Loucy (cell line): ENCODE results near the gene FRMD4A.

Experiments used
- H2AFZ ChIP-seq: fragments of 200-600 bp; sonication (generic); 2 replicates; pipeline ENCODE4 v1.6.0; 2016; ENCODE audit warnings: antibody characterized with exemption, mild to moderate bottlenecking, low read length, moderate library complexity
- H3F3A ChIP-seq: fragments of 200-600 bp; 2 replicates; pipeline ENCODE4 v1.6.0; 2016; ENCODE audit warnings: antibody characterized with exemption, low read depth, mild to moderate bottlenecking
- H3K27me3 ChIP-seq: fragments of 200-600 bp; sonication (generic); 2 replicates; pipeline ENCODE4 v1.6.1; 2014; ENCODE audit warnings: low read length, mild to moderate bottlenecking; ENCODE audit not compliant: insufficient read depth, poor library complexity, severe bottlenecking
- H3K36me3 ChIP-seq: fragments of 200-600 bp; sonication (generic); 2 replicates; pipeline ENCODE4 v1.6.1; 2016; ENCODE audit warnings: low read length; ENCODE audit not compliant: insufficient read depth
- H3K4me1 ChIP-seq: fragments of 200-600 bp; sonication (generic); 2 replicates; pipeline ENCODE4 v1.5.1; 2014; ENCODE audit warnings: low read length, mild to moderate bottlenecking; ENCODE audit not compliant: insufficient read depth, poor library complexity, severe bottlenecking
- H3K4me2 ChIP-seq: fragments of 200-600 bp; sonication (generic); 2 replicates; pipeline ENCODE4 v1.6.0; 2014; ENCODE audit warnings: antibody characterized with exemption, low read length, low read depth, mild to moderate bottlenecking; ENCODE audit not compliant: poor library complexity, severe bottlenecking
- H3K4me3 ChIP-seq: fragments of 200-600 bp; sonication (generic); 2 replicates; pipeline ENCODE4 v1.5.1; 2014; ENCODE audit warnings: low read length, mild to moderate bottlenecking, mixed read lengths; ENCODE audit not compliant: poor library complexity, severe bottlenecking
- H3K79me2 ChIP-seq: fragments of 200-600 bp; sonication (generic); 2 replicates; pipeline ENCODE4 v1.6.1; 2014; ENCODE audit warnings: low read length; ENCODE audit not compliant: insufficient read depth
- H3K9ac ChIP-seq: fragments of 200-600 bp; sonication (generic); 2 replicates; pipeline ENCODE4 v1.6.0; 2014; ENCODE audit warnings: mild to moderate bottlenecking, low read depth, low read length, moderate library complexity; ENCODE audit not compliant: poor library complexity, severe bottlenecking
- H3K9me2 ChIP-seq: fragments of 200-600 bp; sonication (generic); replicated peaks from 2 replicates; pipeline ENCODE4 v1.6.1; 2016; ENCODE audit warnings: low read depth, low read length, mixed read lengths
- H3K9me3 ChIP-seq: fragments of 200-600 bp; sonication (generic); 2 replicates; pipeline ENCODE4 v1.6.1; 2014; ENCODE audit warnings: mild to moderate bottlenecking, antibody characterized with exemption, low read length, low read depth; ENCODE audit not compliant: insufficient read depth
- H4K20me1 ChIP-seq: fragments of 200-600 bp; sonication (generic); 2 replicates; pipeline ENCODE4 v1.6.0; 2014; ENCODE audit warnings: antibody characterized with exemption, low read length, mild to moderate bottlenecking; ENCODE audit not compliant: insufficient read depth, poor library complexity, severe bottlenecking
- EZH2phosphoT487 ChIP-seq: fragments of 200-600 bp; IDR thresholded peaks from 2 replicates; pipeline ENCODE4 v1.6.1; 2018; ENCODE audit warnings: antibody characterized with exemption, mild to moderate bottlenecking, moderate library complexity, borderline replicate concordance
- TF ChIP-seq, protein P1 (sequence below): fragments of 200-600 bp; sonication (generic); conservative IDR thresholded peaks from 2 replicates; pipeline ENCODE4 v1.5.1; 2014; ENCODE audit warnings: mild to moderate bottlenecking, antibody characterized with exemption, low read length

Gene FRMD4A

DNA sequence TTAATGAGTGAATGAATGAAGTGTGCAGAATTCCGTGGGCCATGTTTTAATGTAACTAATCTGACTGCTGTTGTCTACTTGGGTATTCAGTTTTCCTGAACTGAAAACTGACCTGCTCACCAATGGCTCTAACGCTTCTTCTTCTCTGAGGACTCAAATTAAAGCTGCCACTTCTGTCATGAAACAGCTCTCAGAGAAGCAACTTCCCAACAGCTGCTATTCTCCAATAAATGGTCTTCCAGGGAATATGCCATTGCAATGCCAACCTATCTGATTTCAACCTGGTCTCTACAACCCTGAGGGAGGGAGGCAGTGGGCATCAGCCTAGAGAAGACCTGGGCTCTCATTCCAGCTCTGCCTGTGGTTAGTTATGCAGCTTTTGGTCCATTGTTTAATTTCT lies 69.4 kb downstream of the FRMD4A start:
- Histone ChIP-seq H3K36me3 (no peaks in the 10 kb centered on the region), H3K27me3 (no peaks in the 10 kb centered on the region)
- TF ChIP-seq EZH2phosphoT487 = no peak
- TF ChIP-seq, protein P1, sequence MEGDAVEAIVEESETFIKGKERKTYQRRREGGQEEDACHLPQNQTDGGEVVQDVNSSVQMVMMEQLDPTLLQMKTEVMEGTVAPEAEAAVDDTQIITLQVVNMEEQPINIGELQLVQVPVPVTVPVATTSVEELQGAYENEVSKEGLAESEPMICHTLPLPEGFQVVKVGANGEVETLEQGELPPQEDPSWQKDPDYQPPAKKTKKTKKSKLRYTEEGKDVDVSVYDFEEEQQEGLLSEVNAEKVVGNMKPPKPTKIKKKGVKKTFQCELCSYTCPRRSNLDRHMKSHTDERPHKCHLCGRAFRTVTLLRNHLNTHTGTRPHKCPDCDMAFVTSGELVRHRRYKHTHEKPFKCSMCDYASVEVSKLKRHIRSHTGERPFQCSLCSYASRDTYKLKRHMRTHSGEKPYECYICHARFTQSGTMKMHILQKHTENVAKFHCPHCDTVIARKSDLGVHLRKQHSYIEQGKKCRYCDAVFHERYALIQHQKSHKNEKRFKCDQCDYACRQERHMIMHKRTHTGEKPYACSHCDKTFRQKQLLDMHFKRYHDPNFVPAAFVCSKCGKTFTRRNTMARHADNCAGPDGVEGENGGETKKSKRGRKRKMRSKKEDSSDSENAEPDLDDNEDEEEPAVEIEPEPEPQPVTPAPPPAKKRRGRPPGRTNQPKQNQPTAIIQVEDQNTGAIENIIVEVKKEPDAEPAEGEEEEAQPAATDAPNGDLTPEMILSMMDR = no peak

DNA sequence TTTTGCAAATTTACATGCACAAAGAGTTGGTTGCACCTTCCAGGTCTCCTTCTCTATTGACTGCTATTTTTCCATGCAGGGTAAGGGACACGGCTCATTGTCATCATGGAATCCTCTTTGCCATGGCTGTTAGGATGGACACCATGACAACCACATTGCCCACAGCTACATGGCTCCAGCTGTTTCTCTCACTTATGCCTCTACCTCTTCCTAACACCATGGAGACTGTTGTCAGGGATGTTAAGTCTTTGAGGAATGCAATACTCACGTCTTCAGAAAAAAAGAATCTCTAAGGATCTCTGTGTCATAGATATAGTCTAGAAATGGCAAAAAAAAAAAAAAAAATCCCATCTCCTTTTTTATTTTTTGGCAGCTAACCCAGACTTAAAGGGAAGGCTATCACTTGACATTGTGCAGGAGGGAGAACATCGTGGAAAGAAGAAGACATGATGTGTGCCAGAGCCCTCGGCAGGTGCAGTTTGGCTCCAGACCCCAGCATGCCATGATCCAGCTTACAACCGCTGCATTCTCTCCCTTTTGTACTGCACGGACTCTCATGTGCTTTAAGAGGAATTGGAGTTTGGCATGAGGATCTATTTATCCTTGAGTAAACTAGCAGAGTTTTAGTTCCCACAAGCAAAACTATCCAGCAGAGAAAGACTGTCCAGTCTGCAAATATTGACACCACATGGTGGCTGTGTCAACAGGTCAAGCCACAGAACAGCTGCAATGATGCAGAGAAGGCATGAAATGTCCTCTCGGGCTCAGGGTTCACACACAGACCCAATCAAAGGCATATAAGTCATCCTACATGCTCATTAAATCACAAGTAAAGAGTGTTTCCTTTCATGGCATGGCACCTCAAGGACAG lies 70.8 kb downstream of the FRMD4A start:
- H3K79me2 ChIP-seq = no peaks in the 10 kb centered on the region
- TF ChIP-seq EZH2phosphoT487 = no peak
- TF ChIP-seq, protein P1 = no peak
- H3K4me2 ChIP-seq = no peak overlapping the region
- H3K27me3 ChIP-seq = no peaks in the 10 kb centered on the region
- H3K9me3 ChIP-seq = no peaks in the 10 kb centered on the region
- H3K4me1 ChIP-seq = no peaks in the 10 kb centered on the region
- H3K9ac ChIP-seq = no peak overlapping the region
- H4K20me1 ChIP-seq = no peaks in the 10 kb centered on the region
- no peaks in the 10 kb centered on the region for H3F3A ChIP-seq
- no peak overlapping the region for H3K4me3 ChIP-seq
- H3K9me2 ChIP-seq = no peaks in the 10 kb centered on the region
- H3K36me3 ChIP-seq = no peaks in the 10 kb centered on the region
- H2AFZ ChIP-seq = no peak overlapping the region

More for the DNA sequence above, 69.4 kb downstream of the FRMD4A start:
- Histone ChIP-seq H3K9me2 (no peaks in the 10 kb centered on the region), H3K4me2 (no peak overlapping the region), H3K9me3 (no peaks in the 10 kb centered on the region), H3K79me2 (no peaks in the 10 kb centered on the region), H3K4me3 (no peak overlapping the region), H3F3A (no peaks in the 10 kb centered on the region), H3K4me1 (no peaks in the 10 kb centered on the region), H3K9ac (no peak overlapping the region), H2AFZ (no peak overlapping the region), H4K20me1 (no peaks in the 10 kb centered on the region)

- no peaks in the 10 kb centered on the region for H4K20me1 ChIP-seq
These were observed 76.4 kb downstream of the FRMD4A start for GRCh38 chr10:14254368-14254767.

More at GRCh38 chr10:14254368-14254767, 76.4 kb downstream of the FRMD4A start:
- no peak overlapping the region for H3K4me2 ChIP-seq
- H3K9me3 ChIP-seq = peaks cover 3% of the 10 kb centered on the region; the same call in 1 of the 2 replicates
- H3K9ac ChIP-seq = no peak overlapping the region
- H3K36me3 ChIP-seq = no peaks in the 10 kb centered on the region
- TF ChIP-seq, protein P1 = no peak
- TF ChIP-seq EZH2phosphoT487 = no peak
- no peaks in the 10 kb centered on the region for H3K27me3 ChIP-seq
- H3F3A ChIP-seq = no peaks in the 10 kb centered on the region
- H3K4me3 ChIP-seq = no peak overlapping the region
- no peaks in the 10 kb centered on the region for H3K9me2 ChIP-seq
- no peak overlapping the region for H2AFZ ChIP-seq
- no peaks in the 10 kb centered on the region for H3K4me1 ChIP-seq
- no peaks in the 10 kb centered on the region for H3K79me2 ChIP-seq
